Measurements from ENCODE around the gene WDR31. TPM values are rescaled to one million over a fixed set of nuclear protein-coding genes. Genes with fewer than 3 reads are reported as not detected.

The WDR31 gene
- total RNA-seq, 3 donors from 2014 or later (not counting 1 experiment from before 2014, with no cell fraction given): 0.16 to 0.55 (median 0.19) TPM

- Mint-ChIP-seq H3K36me3 (peaks cover 20% of the 10 kb centered on the region), H3K9me3 (no peaks in the 10 kb centered on the region), H3K27ac (no peak overlapping the region), H3K4me1 (no peaks in the 10 kb centered on the region), H3K4me3 (no peak overlapping the region), H3K27me3 (ENCODE audit: low read depth in 2 of 2) (no peaks in the 10 kb centered on the region)
- no peak for TF ChIP-seq CTCF (IDR thresholded peaks at IDR 0.05)
- ATAC-seq (no peak), DNase-seq (no peak)
- Histone ChIP-seq H3K4me3 (ENCODE audit: low read length) (no peak overlapping the region), H3K4me1 (ENCODE audit: control insufficient read depth, insufficient read depth, low read length) (no peaks in the 10 kb centered on the region), H3K36me3 (ENCODE audit: control insufficient read depth, insufficient read depth, low read length) (peaks cover 68% of the 10 kb centered on the region), H3K27ac (ENCODE audit: low read length) (no peak overlapping the region), H3K9me3 (ENCODE audit: control insufficient read depth, insufficient read depth, low read length) (no peaks in the 10 kb centered on the region), H3K27me3 (ENCODE audit: control insufficient read depth, insufficient read depth, low read length) (no peaks in the 10 kb centered on the region)
- intact Hi-C loops (cut with micrococcal nuclease): loop anchor here (10.0 kb wide), 1 partner anchor 55 kb away; the partner anchor contains the start of genes BSPRY and WDR31
- 91% methylated on average over 6 of the region's 6 CpGs for WGBS (ENCODE audit: insufficient coverage)
Measured at GRCh38 chr9:113290052-113290607, 49.9 kb downstream of the WDR31 start.

- Mint-ChIP-seq H3K4me1 (no peaks in the 10 kb centered on the region), H3K4me3 (no peak overlapping the region), H3K9me3 (no peaks in the 10 kb centered on the region), H3K27ac (no peak overlapping the region), H3K27me3 (ENCODE audit: low read depth in 2 of 2) (no peaks in the 10 kb centered on the region), H3K36me3 (peaks cover 29% of the 10 kb centered on the region)
- ATAC-seq (no peak), DNase-seq (no peak)
- H3K4me1 ChIP-seq (ENCODE audit: control insufficient read depth, insufficient read depth, low read length): no peaks in the 10 kb centered on the region
- peaks cover 77% of the 10 kb centered on the region for H3K36me3 ChIP-seq (ENCODE audit: control insufficient read depth, insufficient read depth, low read length)
- TF ChIP-seq CTCF (IDR thresholded peaks at IDR 0.05): no peak
- no peaks in the 10 kb centered on the region for H3K27me3 ChIP-seq (ENCODE audit: control insufficient read depth, insufficient read depth, low read length)
- no peak overlapping the region for H3K4me3 ChIP-seq (ENCODE audit: low read length)
- H3K27ac ChIP-seq (ENCODE audit: low read length): no peak overlapping the region
- no peaks in the 10 kb centered on the region for H3K9me3 ChIP-seq (ENCODE audit: control insufficient read depth, insufficient read depth, low read length)
- intact Hi-C loops (cut with micrococcal nuclease): no loop called here
- WGBS (ENCODE audit: insufficient coverage): 100% methylated on average over 2 of the region's 2 CpGs
Measured at GRCh38 chr9:113289091-113289490, 51.0 kb downstream of the WDR31 start.

GRCh38 chr9:113281356-113281755 is 58.7 kb downstream of the WDR31 start:
- Histone ChIP-seq H3K36me3 (ENCODE audit: control insufficient read depth, insufficient read depth, low read length) (peaks cover 71% of the 10 kb centered on the region), H3K4me1 (ENCODE audit: control insufficient read depth, insufficient read depth, low read length) (peaks cover 3% of the 10 kb centered on the region), H3K4me3 (ENCODE audit: low read length) (no peak overlapping the region), H3K27ac (ENCODE audit: low read length) (no peak overlapping the region), H3K27me3 (ENCODE audit: control insufficient read depth, insufficient read depth, low read length) (no peaks in the 10 kb centered on the region), H3K9me3 (ENCODE audit: control insufficient read depth, insufficient read depth, low read length) (no peaks in the 10 kb centered on the region)
- Mint-ChIP-seq H3K27me3 (ENCODE audit: low read depth in 2 of 2) (no peaks in the 10 kb centered on the region), H3K4me1 (peaks cover 19 to 21% of the 10 kb centered on the region in 2 donors), H3K9me3 (no peaks in the 10 kb centered on the region), H3K27ac (peak overlapping the region in 1 of 2 donors; percentile 15), H3K4me3 (no peak overlapping the region), H3K36me3 (peaks cover 51% of the 10 kb centered on the region)
- no peak for TF ChIP-seq CTCF (IDR thresholded peaks at IDR 0.05)
- ATAC-seq (no peak), DNase-seq (no peak)
- 98% methylated on average over 4 of the region's 4 CpGs for WGBS (ENCODE audit: insufficient coverage)
- intact Hi-C loops (cut with micrococcal nuclease): no loop called here

- no peak for ATAC-seq
- H3K4me3 ChIP-seq (ENCODE audit: low read length): no peak overlapping the region
- no peak for TF ChIP-seq CTCF (IDR thresholded peaks at IDR 0.05)
- H3K9me3 ChIP-seq (ENCODE audit: control insufficient read depth, insufficient read depth, low read length): no peaks in the 10 kb centered on the region
- Mint-ChIP-seq H3K36me3 (peaks cover 41% of the 10 kb centered on the region), H3K4me1 (peaks cover 19 to 21% of the 10 kb centered on the region in 2 donors), H3K4me3 (no peak overlapping the region), H3K27me3 (ENCODE audit: low read depth in 2 of 2) (no peaks in the 10 kb centered on the region), H3K9me3 (no peaks in the 10 kb centered on the region), H3K27ac (peak overlapping the region; percentile 13 to 41)
- DNase-seq: no peak
- no peak overlapping the region for H3K27ac ChIP-seq (ENCODE audit: low read length)
- peaks cover 53% of the 10 kb centered on the region for H3K36me3 ChIP-seq (ENCODE audit: control insufficient read depth, insufficient read depth, low read length)
- intact Hi-C loops (cut with micrococcal nuclease): loop anchor here (10.0 kb wide), 1 partner anchor 236 kb away; no protein-coding TSS in a partner anchor
- H3K4me1 ChIP-seq (ENCODE audit: control insufficient read depth, insufficient read depth, low read length): peaks cover 8% of the 10 kb centered on the region
- H3K27me3 ChIP-seq (ENCODE audit: control insufficient read depth, insufficient read depth, low read length): no peaks in the 10 kb centered on the region
- WGBS (ENCODE audit: insufficient coverage): 87% methylated on average over 4 of the region's 4 CpGs
Measured at GRCh38 chr9:113278840-113279239, 61.2 kb downstream of the WDR31 start.

Measured in natural killer cell (primary cell).